Mucosa of stomach (tissue), 1 donor: ENCODE measurements around the gene RBCK1.

Source experiments
- H3K27me3 ChIP-seq: one replicate; pipeline ENCODE4 v1.7.0; 2013; ENCODE audit warnings: mild to moderate bottlenecking, low read length; ENCODE audit not compliant: control insufficient read depth, insufficient read depth
- H3K36me3 ChIP-seq: one replicate; pipeline ENCODE4 v1.7.0; 2013; ENCODE audit warnings: low read length; ENCODE audit not compliant: control insufficient read depth, insufficient read depth
- H3K4me1 ChIP-seq: one replicate; pipeline ENCODE4 v1.7.0; 2013; ENCODE audit warnings: mild to moderate bottlenecking, low read length; ENCODE audit not compliant: control insufficient read depth, insufficient read depth
- H3K4me3 ChIP-seq: one replicate; pipeline ENCODE4 v1.7.0; 2013; ENCODE audit warnings: low read length
- H3K9ac ChIP-seq: one replicate; pipeline ENCODE4 v1.7.0; 2013; ENCODE audit warnings: mild to moderate bottlenecking, low read length, moderate library complexity
- H3K9me3 ChIP-seq: one replicate; pipeline ENCODE4 v1.7.0; 2013; ENCODE audit warnings: mild to moderate bottlenecking, low read length, moderate library complexity; ENCODE audit not compliant: control insufficient read depth
- donor health status: Pancreatic carcinoma.

The RBCK1 gene

DNA sequence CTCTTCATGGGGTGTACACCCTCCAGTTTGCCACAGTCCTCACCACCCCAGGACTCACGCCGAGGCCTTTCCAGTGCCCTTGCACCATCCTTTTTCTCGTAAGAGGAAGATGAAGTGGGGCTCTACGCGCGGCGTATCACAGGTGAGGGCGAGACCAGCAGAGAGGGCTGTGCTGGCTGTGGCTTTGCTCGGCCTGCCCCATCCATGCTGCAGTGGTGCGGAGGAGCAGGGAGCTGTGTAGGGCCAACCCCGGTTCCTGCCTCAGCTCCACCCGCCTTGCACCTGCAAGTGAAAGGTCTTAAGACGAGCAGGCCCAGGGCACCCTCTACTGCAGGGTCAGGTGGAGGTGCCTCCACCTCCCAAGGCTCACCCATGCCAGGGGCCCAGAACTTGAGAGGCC lies 24.1 kb downstream of the RBCK1 start:
- Histone ChIP-seq H3K36me3 (peaks cover 15% of the 10 kb centered on the region), H3K27me3 (no peaks in the 10 kb centered on the region), H3K9me3 (no peaks in the 10 kb centered on the region), H3K4me1 (no peaks in the 10 kb centered on the region), H3K4me3 (no peak overlapping the region), H3K9ac (no peak overlapping the region)

DNA sequence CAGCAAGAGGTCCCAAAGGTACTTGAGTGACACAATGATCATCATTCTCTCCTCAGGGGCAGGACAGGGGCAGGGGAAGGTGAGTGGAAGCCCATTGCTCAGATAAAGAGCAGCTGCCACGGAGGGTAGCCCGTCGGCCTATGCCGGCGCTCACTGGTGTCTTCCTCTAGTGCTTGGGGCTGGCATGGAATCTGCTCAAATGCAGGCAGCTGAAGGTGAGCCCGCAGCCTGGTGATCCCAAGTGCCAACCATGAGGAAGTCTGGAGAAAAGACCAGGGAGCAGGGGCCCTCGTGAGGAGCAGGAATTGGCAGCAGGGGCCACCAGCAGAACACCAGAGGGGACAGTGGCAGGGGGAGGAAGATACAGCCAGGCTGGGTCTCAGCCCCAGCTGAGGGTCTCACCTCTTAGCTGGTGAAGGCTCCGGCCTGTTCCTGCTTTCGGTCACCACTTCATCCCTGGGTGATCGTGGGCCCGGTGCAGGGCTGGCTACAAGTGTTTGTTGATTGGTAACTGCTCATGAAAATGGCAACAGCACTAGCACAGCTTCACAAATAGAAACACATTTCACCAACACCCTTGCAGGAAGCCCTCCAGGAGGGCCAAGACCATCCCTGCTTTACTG lies 24.7 kb downstream of the RBCK1 start:
- no peaks in the 10 kb centered on the region for H3K9me3 ChIP-seq
- H3K4me3 ChIP-seq, result no peak overlapping the region
- peaks cover 10% of the 10 kb centered on the region for H3K36me3 ChIP-seq
- H3K9ac ChIP-seq, result no peak overlapping the region
- no peaks in the 10 kb centered on the region for H3K27me3 ChIP-seq
- H3K4me1 ChIP-seq, result no peaks in the 10 kb centered on the region

DNA sequence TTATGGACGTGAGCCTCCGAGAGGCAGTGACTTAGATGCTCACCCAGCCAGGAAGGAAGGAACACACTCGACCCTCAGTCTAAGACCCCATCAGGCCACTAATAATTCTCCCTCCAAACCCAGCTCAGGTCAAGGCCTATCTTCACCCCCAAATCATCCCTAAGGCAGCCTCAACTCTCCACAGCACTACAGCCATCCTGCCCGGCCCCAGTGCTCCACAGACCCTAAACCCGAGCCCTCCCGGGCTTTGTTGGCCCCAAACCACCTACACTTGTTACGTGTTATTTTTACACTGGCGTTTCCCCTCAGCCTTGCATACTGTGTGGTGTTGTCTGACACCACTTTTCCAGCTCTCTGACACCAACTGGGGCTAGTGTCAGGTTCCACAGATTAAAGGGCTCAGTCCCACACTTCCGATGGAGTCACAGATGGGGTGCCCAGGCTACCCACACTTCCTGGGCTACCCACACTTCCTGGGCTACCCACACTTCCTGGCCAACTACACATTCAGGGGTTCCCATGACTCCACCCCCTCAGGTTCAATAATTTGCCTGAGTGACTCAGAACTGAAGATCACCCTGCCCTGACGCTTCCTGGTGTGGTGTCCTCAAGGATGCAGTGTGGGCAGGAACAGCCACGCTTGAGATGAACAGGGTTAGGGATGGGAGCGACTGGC lies 25.3 kb downstream of the RBCK1 start:
- Histone ChIP-seq H3K27me3 (no peaks in the 10 kb centered on the region), H3K4me1 (no peaks in the 10 kb centered on the region), H3K9me3 (no peaks in the 10 kb centered on the region), H3K9ac (no peak overlapping the region), H3K36me3 (peaks cover 10% of the 10 kb centered on the region), H3K4me3 (no peak overlapping the region)

DNA sequence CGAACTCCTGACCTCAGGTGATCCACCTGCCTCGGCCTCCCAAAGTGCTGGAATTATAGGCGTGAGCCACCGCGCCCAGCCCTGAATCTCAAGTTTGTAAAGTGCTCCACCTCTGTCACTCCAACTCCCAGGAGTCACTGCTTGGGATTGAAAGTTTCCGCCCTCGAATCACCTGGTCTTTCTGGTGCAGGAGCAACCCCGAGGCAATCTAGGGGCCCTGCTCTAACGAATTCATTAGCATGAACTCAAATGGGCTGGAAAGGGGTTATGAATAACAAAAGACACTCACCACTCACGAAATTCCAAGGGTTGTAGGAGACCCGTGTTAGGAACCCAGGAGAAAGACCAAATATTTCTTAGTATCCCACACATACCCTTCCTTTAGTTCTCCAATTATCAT lies 26.1 kb downstream of the RBCK1 start:
- Histone ChIP-seq H3K4me3 (no peak overlapping the region), H3K9me3 (no peaks in the 10 kb centered on the region), H3K27me3 (no peaks in the 10 kb centered on the region), H3K4me1 (no peaks in the 10 kb centered on the region), H3K9ac (no peak overlapping the region), H3K36me3 (peaks cover 10% of the 10 kb centered on the region)

DNA sequence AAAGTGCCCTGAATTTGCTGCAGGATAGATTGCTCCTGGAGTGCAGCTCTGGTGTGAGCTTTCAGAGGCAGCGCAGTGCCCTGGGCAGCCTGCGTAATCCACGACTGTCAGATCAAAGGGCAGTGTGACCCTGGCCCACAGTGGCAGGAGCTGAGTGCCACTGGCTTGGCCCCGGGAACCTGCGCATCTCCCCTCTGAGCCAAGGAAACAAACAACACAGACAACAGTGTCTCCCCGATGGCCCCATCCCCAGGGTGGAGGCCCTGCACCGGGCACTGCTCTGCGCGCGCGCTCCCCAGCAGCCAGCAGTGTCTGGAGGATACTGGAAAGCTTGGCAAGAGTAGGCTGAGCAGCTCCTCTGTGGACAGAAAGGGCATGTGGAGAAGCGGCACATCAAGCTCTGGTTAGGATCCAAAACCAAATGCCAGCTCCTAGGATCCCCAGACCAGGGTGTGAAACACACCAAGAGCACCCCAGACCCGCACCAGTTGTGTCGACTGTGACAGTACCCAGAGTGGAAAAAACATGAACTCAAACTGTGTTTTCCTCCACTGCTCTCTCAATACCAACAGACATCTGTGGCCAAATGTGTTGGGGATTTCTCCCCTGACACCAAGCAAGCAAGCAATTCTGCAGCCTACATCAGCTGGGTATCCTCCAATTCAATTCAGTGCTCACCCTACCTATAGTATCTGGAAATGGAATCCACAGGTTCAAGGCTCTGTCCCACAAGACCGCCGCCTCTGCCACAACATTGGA lies 26.7 kb downstream of the RBCK1 start:
- H3K36me3 ChIP-seq, result peaks cover 10% of the 10 kb centered on the region
- H3K9me3 ChIP-seq, result no peaks in the 10 kb centered on the region
- no peak overlapping the region for H3K9ac ChIP-seq
- no peaks in the 10 kb centered on the region for H3K27me3 ChIP-seq
- H3K4me1 ChIP-seq, result no peaks in the 10 kb centered on the region
- no peak overlapping the region for H3K4me3 ChIP-seq

DNA sequence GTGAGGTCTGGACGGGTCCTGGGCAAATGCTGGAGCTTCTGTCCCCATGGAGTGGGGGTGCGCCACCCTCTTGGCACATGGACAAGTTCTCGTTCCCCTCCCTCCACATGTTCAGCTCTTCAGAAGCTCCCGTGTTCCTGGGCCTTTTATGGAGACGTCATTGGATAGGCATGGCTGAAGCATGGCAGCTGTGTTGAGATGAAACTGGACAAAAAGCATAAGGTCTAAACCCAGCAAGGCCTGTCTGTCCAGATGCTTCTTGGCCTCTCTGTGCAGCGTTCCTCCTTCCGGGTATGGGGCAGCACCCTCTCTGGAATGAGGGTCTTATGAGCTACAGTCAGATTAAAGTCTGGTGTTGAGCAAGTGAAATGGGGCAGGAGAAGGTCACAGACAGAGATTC lies 27.5 kb downstream of the RBCK1 start:
- Histone ChIP-seq H3K9me3 (no peaks in the 10 kb centered on the region), H3K36me3 (peaks cover 7% of the 10 kb centered on the region), H3K27me3 (no peaks in the 10 kb centered on the region), H3K9ac (no peak overlapping the region), H3K4me1 (no peaks in the 10 kb centered on the region), H3K4me3 (no peak overlapping the region)

DNA sequence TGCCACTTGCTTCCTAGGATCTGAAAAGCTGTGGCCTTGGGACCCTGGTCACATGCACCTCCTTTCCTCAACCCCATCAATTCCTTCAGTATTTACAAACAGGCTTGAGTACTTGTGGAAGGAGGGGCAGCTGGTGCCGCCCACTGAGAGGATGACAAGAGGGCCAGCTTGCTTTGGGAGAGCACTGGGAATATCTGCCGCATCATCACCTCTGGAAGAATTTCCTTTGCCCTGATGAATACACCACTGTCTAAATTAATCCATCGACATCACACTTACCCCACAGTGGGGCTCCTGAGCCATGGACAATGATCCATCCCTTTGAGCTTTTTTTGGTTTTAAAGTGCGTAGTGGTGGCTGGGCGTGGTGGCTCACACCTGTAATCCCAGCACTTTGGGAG lies 28.4 kb downstream of the RBCK1 start:
- no peaks in the 10 kb centered on the region for H3K27me3 ChIP-seq
- H3K9ac ChIP-seq, result no peak overlapping the region
- H3K4me1 ChIP-seq, result no peaks in the 10 kb centered on the region
- H3K9me3 ChIP-seq, result no peaks in the 10 kb centered on the region
- H3K4me3 ChIP-seq, result no peak overlapping the region
- peaks cover 4% of the 10 kb centered on the region for H3K36me3 ChIP-seq

DNA sequence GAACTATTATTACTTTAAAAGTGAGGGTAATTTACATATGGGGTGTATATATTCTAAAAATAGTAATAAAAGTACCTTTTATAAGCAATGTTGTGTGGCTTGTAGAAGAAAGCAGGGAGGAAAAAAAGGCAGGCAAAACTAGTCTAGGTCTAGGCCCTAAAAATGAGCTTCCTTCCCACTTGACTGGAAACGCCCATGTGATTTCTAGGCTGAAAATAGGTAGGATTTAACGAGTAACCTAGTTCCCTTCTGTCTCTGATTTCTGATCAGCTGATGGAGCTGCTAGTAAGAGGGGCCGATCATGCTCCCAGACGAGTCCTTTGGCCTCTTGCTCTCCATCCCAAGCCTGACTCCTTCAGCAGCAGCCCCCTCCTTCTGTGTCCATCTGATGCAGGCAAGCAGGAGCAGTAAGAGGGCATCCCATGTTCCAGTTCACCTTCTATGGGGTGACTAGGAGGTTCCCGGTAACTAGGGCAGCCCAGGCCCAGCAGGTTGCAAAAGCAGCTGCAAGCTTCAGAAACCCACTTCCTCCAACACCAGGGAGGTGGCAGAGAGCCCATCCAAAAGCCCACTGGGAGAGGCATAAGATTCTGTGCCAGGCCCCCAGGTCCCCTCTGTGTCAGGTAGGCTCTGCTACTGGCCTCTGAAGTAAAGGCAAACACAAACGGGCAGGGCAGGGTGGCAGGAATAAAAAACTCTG lies 29.8 kb downstream of the RBCK1 start:
- no peak overlapping the region for H3K9ac ChIP-seq
- H3K4me3 ChIP-seq, result no peak overlapping the region
- H3K27me3 ChIP-seq, result no peaks in the 10 kb centered on the region
- H3K4me1 ChIP-seq, result no peaks in the 10 kb centered on the region
- H3K9me3 ChIP-seq, result no peaks in the 10 kb centered on the region
- H3K36me3 ChIP-seq, result peaks cover 8% of the 10 kb centered on the region

DNA sequence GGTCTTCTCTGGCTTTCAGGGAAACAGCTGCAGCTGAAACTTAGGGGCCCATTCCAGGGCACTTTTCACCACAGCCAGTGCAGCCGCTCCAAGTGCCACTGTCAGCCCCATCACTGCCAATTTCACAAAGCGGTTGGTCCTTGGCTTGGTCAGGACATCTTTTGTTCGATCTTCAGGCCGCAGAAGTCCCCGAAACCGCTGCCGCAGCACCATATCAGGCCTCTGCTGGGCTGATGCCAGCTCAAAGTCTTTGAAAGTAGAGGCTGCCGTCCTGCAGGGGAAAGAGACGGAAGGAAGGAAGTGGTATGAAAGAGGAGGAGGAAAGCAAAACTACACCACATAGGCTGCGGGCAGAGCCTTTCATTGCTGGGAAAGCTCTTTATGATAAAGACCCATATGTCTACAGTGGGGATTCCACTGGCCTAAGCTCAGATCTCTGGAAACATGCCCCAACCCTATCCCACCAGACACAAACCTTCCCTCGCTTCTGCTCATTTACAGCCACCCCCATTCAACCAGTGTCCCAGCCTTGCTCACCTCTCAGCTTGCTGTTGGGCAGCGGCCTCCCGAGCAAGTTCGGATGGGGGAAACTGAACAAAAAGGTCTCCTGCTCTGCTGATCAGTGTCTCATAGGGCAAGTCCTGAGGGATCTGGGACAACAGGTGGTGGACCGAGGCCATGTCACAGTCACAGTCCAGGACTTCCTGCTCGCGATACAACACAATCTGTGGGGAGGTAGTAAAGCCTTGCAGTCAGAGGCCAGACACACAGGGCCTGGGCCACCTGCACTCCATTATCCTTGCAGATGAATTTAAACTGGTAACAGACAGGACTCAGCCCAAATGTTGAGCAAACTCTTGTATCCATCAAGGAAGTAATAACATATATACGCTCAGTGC lies 30.7 kb downstream of the RBCK1 start:
- Histone ChIP-seq H3K36me3 (peaks cover 8% of the 10 kb centered on the region), H3K9me3 (no peaks in the 10 kb centered on the region), H3K9ac (no peak overlapping the region), H3K27me3 (no peaks in the 10 kb centered on the region), H3K4me3 (no peak overlapping the region), H3K4me1 (peaks cover 7% of the 10 kb centered on the region)

DNA sequence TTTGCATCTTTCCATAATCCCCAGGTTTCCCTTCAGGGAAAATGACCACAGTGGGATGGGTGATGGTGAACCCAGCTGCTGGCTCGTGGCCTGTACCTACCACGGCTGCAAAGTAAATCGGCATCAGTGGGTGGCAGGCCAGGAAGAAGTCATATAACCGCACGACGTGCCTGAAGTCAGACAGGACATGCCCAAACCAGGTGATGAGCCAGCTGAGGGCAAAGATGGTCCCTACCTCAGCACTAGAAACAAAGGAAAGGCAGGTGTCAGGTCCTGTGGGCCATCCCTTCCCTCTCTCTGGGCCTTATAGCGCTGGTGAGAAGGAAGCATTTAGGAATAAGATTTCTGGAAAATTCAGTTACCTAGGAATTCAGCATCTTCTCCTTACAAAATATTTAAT lies 32.0 kb downstream of the RBCK1 start:
- H3K9ac ChIP-seq, result no peak overlapping the region
- H3K9me3 ChIP-seq, result no peaks in the 10 kb centered on the region
- H3K36me3 ChIP-seq, result peaks cover 8% of the 10 kb centered on the region
- H3K4me1 ChIP-seq, result peaks cover 12% of the 10 kb centered on the region
- H3K4me3 ChIP-seq, result no peak overlapping the region
- H3K27me3 ChIP-seq, result no peaks in the 10 kb centered on the region

DNA sequence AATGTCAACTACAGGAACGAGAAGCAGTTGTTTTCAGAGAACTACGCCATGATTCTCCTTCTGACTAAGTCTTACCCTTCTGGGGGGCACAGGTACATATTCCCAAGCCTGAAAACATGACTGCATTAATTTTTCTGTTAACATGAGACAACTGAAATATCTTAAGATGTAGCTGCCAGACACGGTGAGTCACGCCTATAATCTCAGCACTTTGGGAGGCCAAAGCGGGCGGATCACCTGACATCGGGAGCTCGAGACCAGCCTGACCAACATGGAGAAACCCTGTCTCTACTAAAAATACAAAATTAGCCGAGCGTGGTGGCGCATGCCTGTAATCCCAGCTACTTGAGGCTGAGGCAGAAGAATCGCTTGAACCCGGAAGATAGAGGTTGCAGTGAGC lies 32.5 kb downstream of the RBCK1 start:
- H3K36me3 ChIP-seq, result peaks cover 8% of the 10 kb centered on the region
- H3K9ac ChIP-seq, result no peak overlapping the region
- H3K27me3 ChIP-seq, result no peaks in the 10 kb centered on the region
- peaks cover 12% of the 10 kb centered on the region for H3K4me1 ChIP-seq
- H3K9me3 ChIP-seq, result no peaks in the 10 kb centered on the region
- no peak overlapping the region for H3K4me3 ChIP-seq
